ENCODE data around the gene CEP85. TPM values are rescaled to one million over a fixed set of nuclear protein-coding genes. Genes with fewer than 3 reads are reported as not detected.

CEP85 gene
- total and polyA plus RNA-seq, 9 of the 15 experiments (the other 6 are each of a cell fraction or from before 2014, with no cell fraction given) = 42.1 to 140 (median 92.6) TPM

DNA sequence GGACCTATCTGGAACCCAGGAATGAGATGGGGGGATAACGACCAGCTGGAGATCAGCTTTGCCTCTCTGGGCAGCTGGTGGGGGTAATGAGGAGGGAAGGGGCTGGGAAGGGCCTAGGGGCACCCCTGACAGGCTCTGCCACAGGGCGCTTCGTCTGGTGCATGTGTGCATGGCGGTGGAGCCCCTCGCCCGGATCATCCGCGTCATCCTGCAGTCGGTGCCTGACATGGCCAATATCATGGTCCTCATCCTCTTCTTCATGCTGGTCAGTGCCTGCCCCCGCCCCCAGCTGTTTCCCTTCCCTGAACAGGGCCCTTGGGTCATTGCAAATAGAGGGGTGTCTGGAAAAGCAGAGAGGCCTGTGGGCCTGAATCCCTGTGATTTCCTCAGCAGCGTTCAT lies 36.2 kb upstream of the CEP85 start:
- Histone ChIP-seq H4K20me1 (replicated peaks; ENCODE audit: control insufficient read depth, insufficient read depth, low read length) (no peaks in the 10 kb centered on the region), H3K9me3 (replicated peaks; ENCODE audit: control insufficient read depth, insufficient read depth, low read depth, low read length) (no peaks in the 10 kb centered on the region), H3K79me2 (ENCODE audit: control insufficient read depth, insufficient read depth, low read length) (no peaks in the 10 kb centered on the region), H3K4me1 (replicated peaks in 1 of 2; ENCODE audit: control insufficient read depth in 2 of 2, insufficient read depth in 2 of 2, low read length in 2 of 2) (peaks cover 23 to 30% of the 10 kb centered on the region in 2 experiments), H2AFZ (ENCODE audit: low read depth, low read length) (no peak overlapping the region), H3K9ac (ENCODE audit: insufficient read depth in 1 of 2, low read depth in 2 of 2, low read length in 2 of 2) (no peak overlapping the region), H3K27me3 (ENCODE audit: control insufficient read depth in 2 of 2, insufficient read depth in 2 of 2, low read length in 2 of 2) (no peaks in the 10 kb centered on the region), H3K9me1 (ENCODE audit: control insufficient read depth, insufficient read depth, low read length) (no peaks in the 10 kb centered on the region), H3K4me3 (no peak overlapping the region), H3K4me2 (ENCODE audit: insufficient read depth, low read length) (no peak overlapping the region), H3K27ac (ENCODE audit: extremely low read depth, low read depth, low read length) (no peak overlapping the region), H3K36me3 (ENCODE audit: control insufficient read depth, insufficient read depth, low read length) (no peaks in the 10 kb centered on the region)
- in situ Hi-C loops (cut with MboI) = no loop called here
- TF ChIP-seq, protein P1, sequence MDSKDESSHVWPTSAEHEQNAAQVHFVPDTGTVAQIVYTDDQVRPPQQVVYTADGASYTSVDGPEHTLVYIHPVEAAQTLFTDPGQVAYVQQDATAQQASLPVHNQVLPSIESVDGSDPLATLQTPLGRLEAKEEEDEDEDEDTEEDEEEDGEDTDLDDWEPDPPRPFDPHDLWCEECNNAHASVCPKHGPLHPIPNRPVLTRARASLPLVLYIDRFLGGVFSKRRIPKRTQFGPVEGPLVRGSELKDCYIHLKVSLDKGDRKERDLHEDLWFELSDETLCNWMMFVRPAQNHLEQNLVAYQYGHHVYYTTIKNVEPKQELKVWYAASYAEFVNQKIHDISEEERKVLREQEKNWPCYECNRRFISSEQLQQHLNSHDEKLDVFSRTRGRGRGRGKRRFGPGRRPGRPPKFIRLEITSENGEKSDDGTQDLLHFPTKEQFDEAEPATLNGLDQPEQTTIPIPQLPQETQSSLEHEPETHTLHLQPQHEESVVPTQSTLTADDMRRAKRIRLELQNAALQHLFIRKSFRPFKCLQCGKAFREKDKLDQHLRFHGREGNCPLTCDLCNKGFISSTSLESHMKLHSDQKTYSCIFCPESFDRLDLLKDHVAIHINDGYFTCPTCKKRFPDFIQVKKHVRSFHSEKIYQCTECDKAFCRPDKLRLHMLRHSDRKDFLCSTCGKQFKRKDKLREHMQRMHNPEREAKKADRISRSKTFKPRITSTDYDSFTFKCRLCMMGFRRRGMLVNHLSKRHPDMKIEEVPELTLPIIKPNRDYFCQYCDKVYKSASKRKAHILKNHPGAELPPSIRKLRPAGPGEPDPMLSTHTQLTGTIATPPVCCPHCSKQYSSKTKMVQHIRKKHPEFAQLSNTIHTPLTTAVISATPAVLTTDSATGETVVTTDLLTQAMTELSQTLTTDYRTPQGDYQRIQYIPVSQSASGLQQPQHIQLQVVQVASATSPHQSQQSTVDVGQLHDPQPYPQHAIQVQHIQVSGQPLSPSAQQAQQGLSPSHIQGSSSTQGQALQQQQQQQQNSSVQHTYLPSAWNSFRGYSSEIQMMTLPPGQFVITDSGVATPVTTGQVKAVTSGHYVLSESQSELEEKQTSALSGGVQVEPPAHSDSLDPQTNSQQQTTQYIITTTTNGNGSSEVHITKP (IDR thresholded peaks at IDR 0.05; ENCODE audit: partially characterized antibody) = peak; percentile 30
- no peak for TF ChIP-seq GTF2E2 (tag; IDR thresholded peaks at IDR 0.05)
- TF ChIP-seq CHD1 (IDR thresholded peaks at IDR 0.05; ENCODE audit: low read length) = no peak
- no peak for TF ChIP-seq JUND (IDR thresholded peaks at IDR 0.05; ENCODE audit: borderline replicate concordance, low read depth, low read length)
- no peak for TF ChIP-seq JUND (tag; IDR thresholded peaks at IDR 0.05; ENCODE audit: borderline replicate concordance, low read depth, low read length)
- WGBS (ENCODE audit: insufficient coverage, low coverage, missing lambda C conversion rate) = 54% methylated on average over 11 of the region's 11 CpGs
- ChIA-PET CTCF (ENCODE audit: low intra/inter-chr PET ratio) (no interaction called here), POLR2A (interaction anchor here (0.6 to 0.7 kb wide), 2 partner anchors 181 to 302 kb away, joined by 3 read pairs; no protein-coding TSS in a partner anchor)
- BruUV-seq (replicated peaks) = no TSS peak
- intact Hi-C loops (cut with micrococcal nuclease) = no loop called here
- DNase-seq (ENCODE audit: extremely low read depth in 1 of 4, low spot score in 3 of 4) = no peak
- FAIRE-seq = no peak
- no peak for ATAC-seq

Measured in K562 (cell line).